Measurements from ENCODE around the gene HOXA11.

Gene HOXA11

DNA sequence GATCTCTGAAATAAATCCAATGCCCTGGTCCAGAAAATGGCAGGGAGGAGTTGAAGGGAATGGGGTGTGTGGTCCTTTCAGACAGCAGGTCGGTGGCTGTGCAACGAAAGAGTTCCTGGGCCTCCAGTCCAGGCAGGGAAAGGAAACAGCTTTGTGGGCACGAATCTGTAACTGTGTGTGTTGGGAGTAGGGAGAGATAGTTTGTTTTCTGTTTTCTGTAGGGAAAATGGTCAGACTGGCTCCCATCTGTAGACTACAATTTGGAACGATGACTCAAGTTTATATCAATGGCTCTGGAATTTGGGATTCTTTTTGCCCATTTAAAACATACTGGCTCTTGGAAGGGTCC is 17.1 kb downstream of the HOXA11 start:
- FAIRE-seq, result no peak

DNA sequence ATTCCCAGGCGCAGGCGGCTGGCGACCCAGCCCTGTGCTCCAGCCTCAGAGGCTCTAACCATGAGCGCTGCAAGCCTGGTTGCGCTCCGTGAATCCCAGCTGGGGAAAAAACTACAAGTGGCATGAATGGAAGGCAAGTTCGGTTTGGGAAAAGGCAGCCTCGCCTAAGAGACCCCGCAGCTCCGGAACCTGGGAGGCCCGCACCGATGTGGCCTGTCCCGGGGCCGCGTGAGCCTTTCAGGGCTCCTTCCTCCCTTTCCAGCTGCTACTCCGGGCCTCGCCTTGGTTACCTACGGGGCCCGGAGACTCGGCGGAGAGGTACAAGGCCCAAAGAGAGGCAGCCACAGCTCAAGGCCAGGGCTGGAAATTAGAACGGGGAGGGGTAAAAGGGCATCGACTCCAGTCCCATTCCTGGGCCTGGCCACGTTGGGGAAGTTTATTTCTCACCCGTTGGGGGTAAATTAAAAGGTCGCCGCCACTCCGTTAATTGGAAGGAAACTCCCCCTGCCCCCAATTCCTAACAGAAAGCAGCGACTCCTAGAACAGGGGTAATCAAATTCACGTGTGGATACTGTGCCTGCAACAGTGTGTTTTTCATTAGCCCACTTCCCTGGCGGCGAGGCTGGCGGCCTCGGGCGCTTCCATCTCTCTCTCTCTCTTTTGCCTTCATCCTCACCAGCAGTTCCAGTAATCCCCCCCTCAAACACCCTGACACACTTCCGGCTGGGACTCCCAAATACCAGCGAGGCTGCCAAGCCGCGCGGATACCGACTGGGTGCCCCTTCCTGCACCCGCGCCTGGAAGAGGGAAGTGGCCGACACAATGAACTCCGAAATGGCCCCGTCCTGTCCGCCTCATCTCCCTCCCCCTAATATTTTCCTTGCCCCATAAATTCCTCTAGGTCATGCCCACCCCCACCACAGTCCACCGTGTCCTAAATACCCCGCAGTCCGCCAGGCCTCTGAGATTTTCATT is 18.2 kb downstream of the HOXA11 start:
- no peak for FAIRE-seq

GRCh38 chr7:27165996-27166530 is 19.0 kb downstream of the HOXA11 start:
- FAIRE-seq, result no peak

- FAIRE-seq, result no peak
Measured at GRCh38 chr7:27165089-27165995, 19.7 kb downstream of the HOXA11 start, which contains the start of gene HOXA9. Gene HOXA9 (minus strand): TSS chr7:27165537. CDS start chr7:27165457, 80 bp downstream.

DNA sequence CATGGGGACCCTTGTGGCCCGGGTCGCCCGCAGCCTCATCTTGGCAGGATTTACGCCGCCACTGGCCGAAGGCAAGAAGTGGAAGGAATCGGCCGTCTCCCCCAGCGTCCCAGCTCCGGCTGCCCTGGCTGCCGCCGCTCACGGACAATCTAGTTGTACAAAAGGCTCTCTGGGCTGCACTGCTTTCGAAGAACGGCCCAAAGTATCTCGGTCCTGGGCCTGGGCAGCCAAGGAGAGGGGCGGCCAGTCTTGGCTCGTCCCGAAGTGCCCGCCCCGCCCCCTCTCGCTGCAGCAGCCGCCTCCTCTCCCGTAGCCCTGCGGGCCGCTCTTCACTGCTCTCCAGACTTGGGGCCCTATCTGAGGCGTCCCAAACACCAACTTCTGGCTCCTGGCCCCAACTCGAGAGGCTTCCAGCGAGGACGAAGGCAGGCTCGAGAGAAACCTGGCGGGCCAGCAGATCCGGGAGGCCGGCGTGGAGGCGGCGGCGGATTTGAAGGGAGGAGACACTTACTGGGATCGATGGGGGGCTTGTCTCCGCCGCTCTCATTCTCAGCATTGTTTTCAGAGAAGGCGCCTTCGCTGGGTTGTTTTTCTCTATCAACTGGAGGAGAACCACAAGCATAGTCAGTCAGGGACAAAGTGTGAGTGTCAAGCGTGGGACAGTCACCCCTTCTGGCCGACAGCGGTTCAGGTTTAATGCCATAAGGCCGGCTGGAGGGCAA is 20.5 kb downstream of the HOXA11 start:
- FAIRE-seq, result no peak

DNA sequence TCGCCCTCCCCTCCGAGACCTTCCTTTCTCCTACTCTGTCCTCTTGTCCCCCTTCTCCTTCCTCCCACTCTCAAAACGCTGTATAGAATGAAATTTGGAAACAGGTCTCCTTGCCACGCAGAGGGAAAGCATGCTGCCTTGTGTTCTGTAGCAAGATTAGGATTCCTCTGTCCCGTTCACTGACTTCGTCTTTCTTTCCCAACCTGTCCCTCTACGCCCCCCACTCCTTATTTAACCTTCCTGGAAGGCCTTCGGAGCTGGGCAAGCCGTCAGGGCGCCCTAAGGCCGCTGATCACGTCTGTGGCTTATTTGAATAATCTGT is 21.0 kb downstream of the HOXA11 start:
- no peak for FAIRE-seq

- no peak for FAIRE-seq
Measured at GRCh38 chr7:27163288-27164044, 21.6 kb downstream of the HOXA11 start.

- FAIRE-seq, result no peak
Measured at GRCh38 chr7:27162561-27163287, 22.3 kb downstream of the HOXA11 start.

- no peak for FAIRE-seq
Measured at GRCh38 chr7:27161721-27162560, 23.1 kb downstream of the HOXA11 start.

- FAIRE-seq, result no peak
Measured at GRCh38 chr7:27161214-27161720, 23.8 kb downstream of the HOXA11 start.

DNA sequence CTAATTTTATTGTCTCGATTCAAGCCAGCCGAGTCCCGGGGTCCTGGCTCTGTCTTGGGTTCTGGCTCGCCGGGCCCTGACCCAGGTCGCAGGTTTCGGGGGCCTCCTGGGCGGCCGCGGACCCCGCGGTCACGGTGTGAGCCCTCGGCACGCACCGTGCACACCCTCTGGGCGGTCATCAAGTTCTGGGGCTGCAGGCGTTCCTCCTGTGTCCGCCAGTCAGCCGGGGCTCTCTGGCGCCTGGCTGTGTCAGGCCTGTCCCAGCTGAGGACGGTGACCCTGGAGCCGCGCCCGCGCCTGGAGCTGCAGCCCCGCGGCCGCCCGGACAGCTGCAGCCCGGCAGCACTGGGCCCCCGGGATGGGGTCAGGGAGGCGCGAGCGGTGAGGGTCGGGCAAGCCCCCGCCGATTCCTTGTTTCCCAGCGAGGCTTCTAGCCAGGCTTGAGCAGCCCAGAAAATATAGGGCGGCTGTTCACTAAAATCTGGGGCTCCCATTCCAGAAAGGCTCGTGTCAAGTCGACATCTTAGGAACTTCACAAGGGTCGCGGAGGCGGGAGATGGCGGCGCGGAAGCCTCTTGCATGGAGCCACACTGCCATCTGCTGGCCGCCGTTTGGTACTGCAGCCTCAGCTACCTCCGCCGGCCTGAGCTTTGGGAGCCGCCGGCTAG is 24.4 kb downstream of the HOXA11 start:
- peak; percentile 19 for FAIRE-seq

- FAIRE-seq, result no peak
Measured at GRCh38 chr7:27160145-27160545, 24.9 kb downstream of the HOXA11 start.

GRCh38 chr7:27159266-27160144 is 25.5 kb downstream of the HOXA11 start:
- no peak for FAIRE-seq

DNA sequence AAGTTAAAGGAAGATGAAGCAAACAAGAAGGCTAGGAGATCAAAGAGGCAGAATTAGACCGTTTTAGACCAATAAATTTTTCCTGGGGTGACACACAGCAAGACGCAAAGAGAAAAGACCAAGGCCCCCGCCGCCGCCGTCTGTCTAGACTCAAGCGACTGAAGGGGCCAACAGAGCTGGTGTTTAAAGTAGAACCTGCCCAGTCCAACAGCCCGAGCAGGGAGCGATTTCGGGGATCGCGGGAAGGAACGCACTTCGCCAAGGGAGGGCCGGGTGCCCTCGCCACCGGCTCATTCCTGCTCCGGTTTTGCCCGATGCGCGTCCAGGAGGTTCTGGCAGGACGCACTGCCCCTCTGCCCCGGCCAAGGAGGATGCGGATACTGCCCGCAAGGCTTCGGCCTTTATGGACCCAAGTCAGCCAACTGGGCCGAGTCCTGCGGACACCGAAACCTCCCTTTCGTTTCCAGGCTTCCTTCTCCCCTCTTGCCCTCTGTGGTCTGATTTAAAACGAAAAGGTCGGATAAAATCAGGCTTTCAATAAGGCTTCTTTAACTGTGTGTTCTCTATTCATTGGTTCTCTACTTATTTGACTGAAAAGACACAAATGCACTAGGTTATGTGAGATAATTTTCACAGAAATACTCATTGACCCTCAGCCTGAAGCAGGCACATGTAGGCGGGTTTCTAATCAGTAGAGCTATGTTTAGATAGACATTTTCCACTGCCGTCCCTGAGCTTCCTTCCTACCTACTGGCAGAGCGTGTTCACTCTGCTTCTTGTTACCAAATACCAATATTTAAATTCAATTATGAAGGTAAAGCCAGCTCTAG is 26.4 kb downstream of the HOXA11 start:
- no peak for FAIRE-seq

DNA sequence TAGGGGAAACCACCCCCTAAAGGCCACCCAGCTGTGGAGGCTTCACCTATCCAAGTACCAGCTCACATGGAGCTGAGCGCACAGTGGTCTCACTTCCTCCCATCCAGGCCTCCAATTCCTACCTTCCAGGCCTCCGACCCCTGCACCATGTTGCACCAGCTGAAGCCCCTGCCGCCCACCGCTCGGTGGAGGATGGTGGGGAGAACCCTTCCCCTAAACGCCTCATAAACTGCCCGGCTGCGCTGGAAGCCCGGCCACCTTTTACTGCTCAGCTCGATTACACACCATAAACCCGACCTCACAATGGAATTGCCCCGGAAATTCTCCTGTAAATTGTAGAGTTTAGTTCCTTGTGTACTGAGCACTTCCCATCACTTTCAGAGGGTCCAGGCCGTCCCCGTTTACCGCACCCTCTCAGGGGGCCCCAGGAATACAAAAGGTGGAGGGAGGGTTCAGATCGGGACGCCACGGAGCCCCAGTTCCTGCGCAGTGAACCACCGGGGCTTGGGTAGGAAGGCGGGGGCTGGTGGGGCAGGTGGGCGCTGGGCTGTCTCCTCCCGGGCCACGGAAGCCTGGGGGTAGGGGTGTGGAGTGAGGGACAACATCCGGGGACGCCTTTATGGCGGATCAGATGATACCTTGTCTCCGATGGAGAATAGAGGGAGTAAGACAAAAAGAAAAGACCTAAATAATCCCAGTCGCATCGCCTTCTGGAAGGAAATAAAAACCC is 27.2 kb downstream of the HOXA11 start:
- no peak for FAIRE-seq

- FAIRE-seq, result no peak
Measured at GRCh38 chr7:27156916-27157701, 27.9 kb downstream of the HOXA11 start.

Data from A204.1 (cell line).